K562 (cell line): ENCODE results near the gene SHFL. TPM values are rescaled to one million over a fixed set of nuclear protein-coding genes. Genes with fewer than 3 reads are reported as not detected.

Experiments used
- ELF1 ChIP-seq: fragments of 200-800 bp; sonication (Bioruptor generic); IDR thresholded peaks from 2 replicates; pipeline ENCODE4 v1.6.1; 2016; ENCODE audit warnings: missing genetic modification characterization, missing compliant biosample characterization
- KDM4B ChIP-seq, 2 experiments: fragments of 450-650 bp in 1 of 2; sonication (generic) in 1 of 2; IDR thresholded peaks; 2 replicates each; pipeline ENCODE4 v1.6.1; 2016 to 2017; ENCODE audit warnings: borderline replicate concordance in 2 of 2, antibody characterized with exemption in 1 of 2, low read depth in 1 of 2, mild to moderate bottlenecking in 1 of 2
- MAFF ChIP-seq: IDR thresholded peaks from 2 replicates; pipeline ENCODE4 v1.6.1; 2012; ENCODE audit warnings: low read length, improper control_type of control experiment
- NCOA6 ChIP-seq: fragments of 450-650 bp; IDR thresholded peaks from 2 replicates; pipeline ENCODE4 v1.6.1; 2017; ENCODE audit warnings: mild to moderate bottlenecking
- ZNF41 ChIP-seq: fragments of 250-450 bp; sonication (Bioruptor Pico); conservative IDR thresholded peaks from 2 replicates; pipeline ENCODE4 v1.4.0; 2020; ENCODE audit warnings: mild to moderate bottlenecking
- ZNF764 ChIP-seq: fragments of 250-450 bp; sonication (Bioruptor Pico); IDR thresholded peaks from 2 replicates; pipeline ENCODE4 v1.4.0; 2020; ENCODE audit warnings: low read depth, mild to moderate bottlenecking, moderate library complexity
- polyA plus RNA-seq, 8 experiments: library from polyadenylated mRNA; depleted of rRNA in 4 of 8; stranded (reverse) in 5 of 8; unstranded in 3 of 8; fragments of >200 nt; fragmentation: Nextera tagmentation in 2 of 8; fragmentation: Illumina TruSeq in 1 of 8; extraction: Ambion mirVana in 2 of 8; extraction: Trizol in 1 of 8; gene quantifications; 2 replicates each; pipeline versions ENCODE4 v1.2.1 to v1.2.3, GENCODE V29; 2011 to 2014; ENCODE audit warnings: inconsistent platforms in 1 of 8, missing spikeins in 1 of 8
- total RNA-seq, 7 experiments: library from RNA; depleted of rRNA in 6 of 7; stranded (reverse); fragments of >200 nt in 6 of 7; fragmentation: Illumina TruSeq in 2 of 7; extraction: Trizol in 2 of 7; gene quantifications; 2 replicates each; pipeline versions ENCODE4 v1.2.1 to v1.2.3, GENCODE V29; 2011 to 2021; ENCODE audit warnings: low replicate concordance in 1 of 7
- TF ChIP-seq, protein P1 (sequence below): IDR thresholded peaks from 2 replicates; pipeline ENCODE4 v1.6.1; 2012; ENCODE audit warnings: low read depth, low read length, improper control_type of control experiment, borderline replicate concordance
- TF ChIP-seq, protein P2 (sequence below), 3 experiments: fragments of 200-800 bp in 1 of 3; sonication (Bioruptor generic) in 1 of 3; sonication (generic) in 1 of 3; formaldehyde crosslinking in 1 of 3; IDR thresholded peaks; 2 replicates each; pipeline versions ENCODE4 v1.6.1 to v1.8.0; 2016 to 2022; ENCODE audit warnings: mild to moderate bottlenecking in 2 of 3, missing compliant biosample characterization in 2 of 3, missing genetic modification characterization in 2 of 3, missing genetic modification reagents in 1 of 3

Gene SHFL
- total and polyA plus RNA-seq, 9 of the 15 experiments (the other 6 are each of a cell fraction or from before 2014, with no cell fraction given): 1.5 to 25.7 (median 13.0) TPM

DNA sequence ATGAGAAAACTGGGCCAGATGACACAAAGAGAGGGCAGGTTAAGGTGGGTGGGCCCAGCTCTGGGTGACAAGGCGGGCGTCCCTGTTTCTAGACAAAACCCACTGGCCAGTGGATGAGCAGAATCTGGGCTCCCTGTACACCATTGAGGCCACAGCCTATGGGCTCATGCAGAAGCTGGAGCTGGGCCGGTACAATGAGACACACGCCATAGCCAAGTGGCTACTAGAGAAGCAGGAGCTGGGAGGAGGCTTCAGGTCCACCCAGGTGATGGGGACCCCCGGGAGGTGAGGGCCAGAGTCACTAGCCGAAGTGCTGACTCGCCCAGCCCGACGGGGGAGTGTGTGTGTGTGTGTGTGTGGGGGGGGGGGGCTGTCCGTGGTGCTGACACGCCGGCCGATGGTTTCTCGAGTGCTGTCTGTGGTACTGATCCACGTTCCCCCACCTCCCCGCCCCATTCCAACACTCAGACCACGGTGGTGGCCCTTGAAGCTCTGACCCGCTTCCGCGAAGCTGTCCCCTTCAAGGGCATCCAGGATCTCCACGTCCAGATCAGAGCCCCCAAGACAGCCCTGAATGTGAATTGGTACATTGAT, 24.3 kb upstream of the SHFL start (continued):
- TF ChIP-seq, protein P1, sequence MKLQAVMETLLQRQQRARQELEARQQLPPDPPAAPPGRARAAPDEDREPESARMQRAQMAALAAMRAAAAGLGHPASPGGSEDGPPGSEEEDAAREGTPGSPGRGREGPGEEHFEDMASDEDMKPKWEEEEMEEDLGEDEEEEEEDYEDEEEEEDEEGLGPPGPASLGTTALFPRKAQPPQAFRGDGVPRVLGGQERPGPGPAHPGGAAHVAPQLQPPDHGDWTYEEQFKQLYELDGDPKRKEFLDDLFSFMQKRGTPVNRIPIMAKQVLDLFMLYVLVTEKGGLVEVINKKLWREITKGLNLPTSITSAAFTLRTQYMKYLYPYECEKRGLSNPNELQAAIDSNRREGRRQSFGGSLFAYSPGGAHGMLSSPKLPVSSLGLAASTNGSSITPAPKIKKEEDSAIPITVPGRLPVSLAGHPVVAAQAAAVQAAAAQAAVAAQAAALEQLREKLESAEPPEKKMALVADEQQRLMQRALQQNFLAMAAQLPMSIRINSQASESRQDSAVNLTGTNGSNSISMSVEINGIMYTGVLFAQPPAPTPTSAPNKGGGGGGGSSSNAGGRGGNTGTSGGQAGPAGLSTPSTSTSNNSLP: no peak
- TF ChIP-seq ZNF41 (CRISPR knock-in tag) (no peak), ZNF764 (no peak), NCOA6 (peak; percentile 94), MAFF (no peak), ELF1 (no peak), KDM4B (IDR thresholded peaks at IDR 0.05; ENCODE audit: borderline replicate concordance in 2 of 2, low read depth in 1 of 2) (0 out of 4 replicates have a peak, but pooled peaks of 1 of the 2 experiments have one; percentile 46)
- TF ChIP-seq, protein P2, sequence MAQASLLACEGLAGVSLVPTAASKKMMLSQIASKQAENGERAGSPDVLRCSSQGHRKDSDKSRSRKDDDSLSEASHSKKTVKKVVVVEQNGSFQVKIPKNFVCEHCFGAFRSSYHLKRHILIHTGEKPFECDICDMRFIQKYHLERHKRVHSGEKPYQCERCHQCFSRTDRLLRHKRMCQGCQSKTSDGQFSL (CRISPR knock-in tag; IDR thresholded peaks at IDR 0.05): peak; percentile 99
- TF ChIP-seq, protein P2 (tag; IDR thresholded peaks at IDR 0.05): peak in 1 of 2 experiments; percentile 100; a peak in 2 of 4 replicates
